Activated effector memory CD4-positive, alpha-beta T cell treated with anti-CD3 and anti-CD28 coated beads, Interleukin-2, amount 50 U/mL, for 16 hours (primary cell): Measurements from ENCODE around the gene IFT122.
"Not testable (repeated sequence)": the region's sequence is repeated elsewhere in the genome, so short reads cannot be mapped to it uniquely, and the experiment has no call there.

ENCODE experiments used
- DNase-seq: peaks from one replicate; pipeline ENCODE4 v3.0.0-alpha.2; 2020

Gene IFT122

DNA sequence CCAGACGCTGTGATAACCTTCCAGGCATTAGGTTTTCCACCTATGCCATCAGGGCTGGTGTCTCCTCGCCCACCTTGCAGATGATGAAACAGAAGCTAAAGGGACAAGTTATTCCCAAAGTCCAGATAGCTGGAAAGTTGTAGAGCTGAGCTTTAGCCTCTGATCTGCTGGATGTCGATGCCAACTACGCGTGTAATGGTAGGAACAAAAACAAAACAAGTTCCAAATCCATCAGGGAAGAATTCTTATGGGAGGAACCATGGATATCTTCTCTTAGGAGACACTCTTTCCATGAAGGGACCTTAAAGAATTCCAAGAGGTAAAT is 60.3 kb downstream of the IFT122 start:
- DNase-seq, result no peak

DNA sequence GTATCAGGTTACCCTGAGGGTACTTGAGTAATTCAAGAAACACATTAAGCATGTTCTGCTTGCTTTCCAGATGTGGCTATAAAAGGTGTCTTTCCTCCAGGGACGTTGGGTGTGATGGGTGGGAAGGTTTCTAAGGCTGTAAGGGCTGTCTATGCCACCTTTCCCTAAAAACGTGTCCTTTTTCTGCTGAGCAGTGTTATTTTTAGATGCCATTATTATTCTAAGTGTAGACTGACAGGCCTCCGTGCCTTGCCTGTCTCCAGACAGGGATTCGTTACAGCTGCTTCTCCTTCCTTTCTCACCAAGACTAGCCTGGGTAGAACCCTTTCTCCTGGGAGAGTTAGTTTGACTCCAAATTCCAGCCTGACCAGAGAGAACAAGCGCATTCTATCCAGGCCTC is 61.6 kb downstream of the IFT122 start:
- DNase-seq, result no peak

DNA sequence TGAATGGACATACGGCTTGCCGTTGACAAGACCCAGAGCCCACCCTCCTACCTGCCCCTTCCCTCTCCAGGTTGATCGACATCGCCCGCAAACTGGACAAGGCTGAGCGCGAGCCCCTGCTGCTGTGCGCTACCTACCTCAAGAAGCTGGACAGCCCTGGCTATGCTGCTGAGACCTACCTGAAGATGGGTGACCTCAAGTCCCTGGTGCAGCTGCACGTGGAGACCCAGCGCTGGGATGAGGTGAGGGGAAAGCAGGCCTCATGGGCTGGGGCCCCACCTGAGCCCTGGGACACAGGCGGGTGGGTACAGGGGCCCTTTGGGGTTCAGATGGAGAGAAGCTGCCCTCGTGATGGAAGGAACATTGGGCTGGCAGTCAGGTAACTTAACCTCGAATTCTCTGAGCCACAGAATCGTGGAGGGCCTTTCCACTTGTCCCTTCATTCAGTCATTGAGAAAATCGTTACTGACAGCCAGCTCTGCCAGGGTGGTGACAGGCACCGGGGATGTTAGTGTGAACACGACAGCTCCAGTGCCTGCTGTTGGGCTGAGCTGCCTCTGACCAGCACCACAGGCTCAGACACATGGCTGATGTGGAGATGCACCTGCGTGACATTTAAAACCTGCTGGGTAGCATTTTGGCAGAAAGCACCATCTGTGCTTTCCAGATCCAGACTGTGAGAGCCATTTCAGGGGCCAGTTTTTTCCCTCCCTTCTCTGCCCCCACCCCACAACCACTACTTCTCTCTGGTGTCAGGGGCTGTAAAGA is 62.8 kb downstream of the IFT122 start:
- DNase-seq, result no peak

DNA sequence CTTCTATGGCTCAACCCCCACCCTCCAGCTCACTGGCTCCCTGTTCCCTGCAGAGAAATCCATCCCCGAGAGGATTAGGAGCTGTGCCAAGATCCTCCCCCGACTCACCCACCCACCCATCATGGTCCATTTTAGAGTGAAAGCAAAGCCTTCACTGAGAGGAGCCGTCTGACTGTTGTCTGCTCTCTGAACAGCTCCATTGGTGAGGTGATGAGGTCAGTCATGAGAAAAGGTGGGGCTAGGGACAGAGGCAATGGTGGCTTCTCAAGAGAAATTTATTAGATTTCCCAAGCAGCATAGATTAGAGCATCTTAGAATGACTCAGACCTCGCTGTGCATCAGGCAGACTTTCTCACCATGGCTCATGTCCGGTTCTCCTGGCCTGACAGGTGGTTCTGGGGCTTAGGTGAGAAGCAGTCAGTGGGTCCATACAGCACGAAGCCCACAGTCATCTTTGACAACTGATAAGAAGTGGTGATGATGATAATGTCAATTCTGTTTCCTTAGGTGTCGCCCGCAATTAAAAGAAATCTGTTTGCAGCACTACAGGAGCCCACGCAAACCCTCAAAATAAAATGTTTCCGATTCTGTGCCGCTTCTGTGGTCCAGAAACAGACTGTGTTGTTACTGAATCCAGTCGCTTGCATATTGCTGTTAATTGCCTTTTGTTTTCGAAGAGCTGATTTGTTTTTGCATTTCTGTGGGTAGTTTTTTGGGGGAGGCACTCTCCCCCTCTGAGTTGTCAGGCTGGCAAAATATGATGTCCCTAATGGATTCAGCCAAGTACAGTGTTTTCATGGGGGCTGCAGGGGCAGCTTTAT is 63.7 kb downstream of the IFT122 start:
- DNase-seq, result no peak

DNA sequence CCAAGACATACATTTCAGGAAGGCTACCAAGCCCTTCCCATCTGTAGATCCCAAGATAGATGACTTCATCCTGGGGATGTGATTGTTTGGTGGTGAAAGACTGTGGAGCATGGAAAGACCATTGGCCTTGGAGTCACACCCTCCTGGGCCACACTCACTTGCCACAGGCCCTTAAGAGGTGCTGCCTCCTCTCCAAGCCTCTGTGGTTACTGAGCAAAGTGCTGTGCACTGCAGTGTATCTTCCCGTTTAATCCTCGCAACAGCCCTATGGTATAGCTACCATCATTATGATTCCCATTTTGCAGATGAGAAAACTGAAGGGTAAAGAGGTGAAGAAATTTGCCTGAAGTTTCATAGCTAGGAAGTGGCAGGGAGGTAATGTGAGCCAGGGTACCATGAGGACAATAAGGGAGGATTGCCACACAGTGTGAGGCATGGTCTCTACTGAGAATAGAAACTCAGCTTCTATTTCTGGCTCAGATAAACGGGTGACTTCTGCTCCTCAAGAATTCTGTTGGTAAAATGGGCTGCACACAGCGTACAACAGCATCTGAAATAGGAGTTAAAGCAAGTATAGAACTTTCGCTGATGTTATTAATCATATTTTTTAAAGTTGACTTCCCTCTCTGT is 64.6 kb downstream of the IFT122 start:
- no peak for DNase-seq

DNA sequence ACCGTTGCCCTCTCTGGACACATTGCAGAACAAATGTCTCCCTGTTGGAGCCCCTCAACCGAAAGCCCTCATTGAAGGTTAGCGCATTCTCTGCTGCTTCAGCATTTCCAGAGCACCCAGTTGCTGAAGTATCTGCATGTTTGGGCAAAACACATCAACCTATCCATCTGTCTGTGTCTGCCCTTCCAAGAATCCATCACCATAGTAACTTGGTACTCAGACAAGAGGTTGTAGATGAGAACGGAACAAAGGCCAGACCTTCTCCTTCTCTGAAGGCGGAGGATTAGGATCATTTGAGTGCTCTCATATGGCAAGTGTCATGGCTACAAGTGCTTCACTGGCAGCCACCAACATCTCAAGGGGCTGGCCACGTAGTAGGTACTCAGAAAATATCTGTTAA is 65.3 kb downstream of the IFT122 start:
- no peak for DNase-seq

DNA sequence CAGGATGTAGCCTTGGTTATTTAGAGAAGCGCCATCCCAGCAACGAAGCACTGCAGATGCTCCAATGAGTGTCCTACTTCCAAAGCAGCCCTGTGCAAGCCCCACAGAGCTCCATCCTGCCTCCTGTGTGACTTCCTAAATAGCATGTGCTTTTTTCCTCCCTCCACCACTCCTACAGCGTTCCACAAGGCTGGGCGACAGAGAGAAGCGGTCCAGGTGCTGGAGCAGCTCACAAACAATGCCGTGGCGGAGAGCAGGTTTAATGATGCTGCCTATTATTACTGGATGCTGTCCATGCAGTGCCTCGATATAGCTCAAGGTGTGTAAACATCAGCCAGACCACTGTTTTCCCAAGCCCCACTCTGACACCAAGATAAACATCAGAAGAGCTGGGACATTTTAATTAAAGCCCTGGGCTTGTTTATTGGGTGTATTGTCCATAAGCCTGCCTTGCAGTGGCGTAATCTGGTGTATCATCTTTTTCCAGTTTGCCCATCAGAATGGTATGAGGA is 66.3 kb downstream of the IFT122 start:
- DNase-seq, result no peak

DNA sequence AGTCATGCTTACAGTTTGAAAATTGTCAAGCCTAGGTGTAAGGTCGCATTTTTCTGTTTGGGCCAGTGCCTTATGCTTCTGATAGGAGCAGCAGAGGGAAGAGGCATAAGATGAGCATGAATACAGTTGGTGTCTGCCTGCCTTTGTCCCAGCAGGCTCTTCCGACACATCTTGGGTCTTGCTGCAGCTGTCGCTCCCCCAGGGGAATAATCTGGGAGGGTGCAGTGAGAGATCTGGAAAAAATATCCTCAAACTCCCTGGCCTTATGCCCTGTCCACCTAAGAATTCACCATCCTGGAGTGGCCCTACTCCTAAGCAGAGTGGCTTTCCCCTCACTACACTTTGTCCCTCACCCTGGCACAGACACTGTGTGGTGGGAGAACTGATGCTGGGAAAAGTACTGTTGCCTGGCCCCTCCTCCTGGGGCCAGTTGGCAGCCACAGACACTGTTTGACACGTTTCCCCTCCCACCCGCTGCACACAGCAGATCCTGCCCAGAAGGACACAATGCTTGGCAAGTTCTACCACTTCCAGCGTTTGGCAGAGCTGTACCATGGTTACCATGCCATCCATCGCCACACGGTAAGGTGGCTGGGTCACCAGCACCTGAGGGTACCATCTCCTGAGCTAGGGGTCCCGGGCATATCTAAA is 67.3 kb downstream of the IFT122 start:
- no peak for DNase-seq

DNA sequence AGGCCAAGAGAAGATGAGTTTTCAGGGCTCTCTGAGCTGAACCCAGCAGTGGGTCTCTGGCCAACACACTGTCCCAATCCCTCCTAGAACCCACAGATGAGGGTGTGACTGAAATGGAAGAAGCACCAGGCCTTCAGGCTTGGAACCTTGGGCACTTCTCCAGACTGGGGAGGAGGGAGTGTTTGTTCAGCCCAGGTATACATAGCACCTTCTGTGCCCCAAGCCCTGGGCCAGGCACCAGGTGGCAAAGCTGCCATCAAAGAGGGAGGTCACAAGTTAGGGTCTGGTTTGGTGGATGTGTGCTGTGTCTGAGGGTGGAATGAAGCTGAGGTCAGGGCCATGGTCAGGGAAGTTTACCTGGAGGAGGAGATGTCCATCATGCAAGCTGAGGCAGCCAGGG is 72.6 kb downstream of the IFT122 start:
- DNase-seq, result no peak

DNA sequence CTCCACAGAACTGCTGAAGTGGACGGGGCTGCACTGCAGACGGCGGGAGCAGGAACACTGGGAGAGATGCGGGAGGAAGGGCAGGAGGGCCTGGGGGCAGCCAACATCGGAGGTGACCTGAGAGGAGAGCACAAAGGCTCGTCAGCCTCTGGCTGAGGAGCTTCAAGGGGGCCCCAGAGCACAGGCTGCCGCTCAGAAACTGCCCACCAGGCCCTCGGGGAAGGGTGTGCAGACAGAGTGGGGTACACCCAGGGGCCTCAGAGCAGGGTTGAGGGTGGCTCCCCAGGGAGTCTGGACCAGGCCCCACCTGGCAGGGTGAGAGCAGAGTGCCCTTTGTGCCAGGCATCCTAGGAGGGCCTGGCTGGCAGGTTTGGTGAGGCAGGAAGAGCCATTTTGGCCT is 73.7 kb downstream of the IFT122 start:
- no peak for DNase-seq

DNA sequence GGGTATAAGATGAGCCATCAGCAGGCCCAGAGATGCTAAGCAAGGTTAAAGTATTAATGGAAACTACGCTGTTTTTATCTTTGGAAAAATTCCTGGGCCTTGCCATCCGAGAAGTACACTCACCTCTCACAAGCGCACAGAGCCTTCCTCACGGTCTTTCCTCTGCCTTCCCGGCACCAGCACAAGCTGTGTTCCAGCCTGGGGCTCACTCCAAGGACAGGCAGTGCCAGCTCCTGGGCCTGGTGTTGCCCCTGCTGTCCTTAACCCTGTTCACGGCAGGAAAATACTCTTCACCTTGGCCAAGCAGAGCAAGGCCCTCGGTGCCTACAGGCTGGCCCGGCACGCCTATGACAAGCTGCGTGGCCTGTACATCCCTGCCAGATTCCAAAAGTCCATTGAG is 74.1 kb downstream of the IFT122 start:
- DNase-seq, result no peak

DNA sequence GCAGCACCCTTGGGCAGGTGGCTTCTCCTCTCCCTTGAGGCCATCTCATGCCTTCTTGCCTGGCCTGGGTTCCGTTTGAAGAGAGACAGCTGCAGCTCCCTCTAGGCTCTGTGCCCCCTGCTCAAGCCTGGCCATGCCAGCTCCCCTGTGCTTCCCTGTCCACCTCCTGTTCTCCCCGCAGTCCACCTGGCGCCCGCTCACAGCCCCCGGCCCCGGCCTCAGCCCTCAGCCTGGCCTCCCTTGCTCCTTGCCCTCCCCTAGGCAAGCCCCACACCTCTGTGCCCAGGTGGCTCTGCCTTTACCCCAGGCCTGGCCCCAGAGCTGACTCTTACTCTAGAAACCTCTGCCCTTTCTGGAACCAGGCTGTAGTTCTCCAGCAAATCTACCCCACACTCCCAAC is 74.5 kb downstream of the IFT122 start:
- no peak for DNase-seq

DNA sequence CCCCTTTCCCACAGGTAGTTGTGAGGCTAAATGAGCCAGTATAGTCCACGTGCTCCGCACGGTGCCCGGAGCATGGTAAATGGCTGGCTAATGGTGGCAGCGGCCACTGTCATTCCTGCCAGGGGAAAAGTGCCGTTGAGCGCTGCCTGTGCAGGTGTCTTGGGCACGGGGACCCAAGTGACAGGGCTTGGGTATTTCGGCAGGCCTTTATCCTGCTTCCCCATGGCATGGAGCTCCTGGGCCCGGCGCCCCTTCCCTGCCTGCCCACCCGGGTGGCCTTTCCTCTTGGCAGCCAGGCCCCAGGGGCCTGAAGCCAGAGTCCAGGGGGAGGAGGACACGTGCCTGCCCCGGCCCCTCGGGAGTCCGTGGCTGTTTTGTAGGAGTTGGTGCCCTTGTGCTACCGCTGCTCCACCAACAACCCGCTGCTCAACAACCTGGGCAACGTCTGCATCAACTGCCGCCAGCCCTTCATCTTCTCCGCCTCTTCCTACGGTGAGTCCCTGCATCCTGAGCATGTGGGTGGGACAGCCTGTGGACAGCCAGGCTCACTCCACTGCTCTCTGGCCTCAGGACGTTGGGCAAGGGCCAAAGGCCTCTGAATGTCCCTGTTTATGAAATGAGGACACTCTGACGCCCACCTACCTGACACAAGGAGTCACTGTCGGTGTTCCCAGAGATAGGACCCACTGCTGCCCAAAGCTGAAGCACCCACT is 75.2 kb downstream of the IFT122 start:
- not testable (repeated sequence) for DNase-seq

DNA sequence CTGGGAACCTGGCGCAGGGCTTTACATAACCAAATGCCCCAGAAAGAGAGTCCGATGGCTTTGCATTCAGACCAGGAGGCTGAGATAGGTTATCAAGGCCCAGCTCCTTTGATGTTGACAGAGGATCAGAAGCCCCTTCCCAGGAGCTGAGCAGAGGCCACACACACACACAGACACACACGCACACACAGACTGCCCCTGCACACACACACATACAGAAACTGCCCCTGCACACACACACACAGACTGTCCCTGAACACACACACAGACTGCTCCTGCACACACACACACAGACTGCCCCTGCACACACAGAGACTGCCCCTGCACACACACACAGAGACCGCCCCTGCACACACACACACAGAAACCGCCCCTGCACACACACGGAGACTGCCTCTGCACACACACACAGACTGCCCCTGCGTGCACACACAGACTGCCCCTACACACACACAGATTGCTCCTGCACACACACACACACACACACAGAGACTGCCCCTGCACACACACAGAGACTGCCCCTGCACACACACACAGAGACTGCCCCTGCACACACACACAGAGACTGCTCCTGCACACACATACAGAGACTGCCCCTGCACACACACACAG is 75.9 kb downstream of the IFT122 start:
- DNase-seq, result not testable (repeated sequence)

DNA sequence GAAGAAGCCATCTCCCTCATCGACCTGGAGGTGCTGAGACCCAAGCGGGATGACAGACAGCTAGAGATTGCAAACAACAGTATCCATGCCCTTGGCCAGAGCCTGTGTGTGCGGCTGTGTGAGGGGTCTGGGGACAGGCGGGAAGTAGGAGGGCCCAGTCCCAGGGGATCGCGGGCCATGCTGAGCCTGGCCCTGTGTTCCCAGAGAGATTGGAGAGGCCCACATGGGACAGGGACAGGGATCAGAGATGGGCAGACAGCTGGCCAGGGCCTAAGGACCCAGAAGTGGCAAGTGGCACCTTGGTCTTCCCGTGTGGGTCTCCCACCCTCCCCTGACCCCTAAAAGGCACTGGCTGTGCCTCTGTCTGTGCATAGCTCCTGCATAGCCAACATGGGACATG is 77.5 kb downstream of the IFT122 start:
- no peak for DNase-seq

DNA sequence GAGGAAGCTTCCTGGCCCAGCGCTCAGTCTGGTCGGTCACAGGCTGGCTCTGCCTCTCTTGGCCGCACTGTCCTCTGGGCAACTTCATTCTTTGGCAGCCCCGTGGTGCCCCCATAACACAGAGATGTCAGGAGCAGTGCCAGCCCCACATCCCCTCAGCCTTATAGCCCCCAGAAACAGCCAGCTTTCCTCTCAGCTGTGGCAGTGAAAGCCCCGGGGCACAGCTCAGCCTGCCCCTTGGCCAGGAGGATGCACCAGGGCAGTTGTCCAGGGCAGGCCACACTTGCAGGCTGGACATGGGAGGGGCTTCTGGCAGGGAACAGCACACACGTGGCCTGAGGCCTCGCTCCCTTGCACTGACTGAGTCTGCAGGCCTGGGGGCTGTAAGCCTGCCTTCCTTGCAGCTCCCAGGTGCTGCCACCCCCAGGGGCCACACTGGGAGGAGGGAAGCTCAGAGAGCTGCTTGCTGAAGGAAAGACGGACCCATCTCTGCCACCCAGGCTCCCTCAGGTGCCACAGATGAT is 78.1 kb downstream of the IFT122 start:
- no peak for DNase-seq

DNA sequence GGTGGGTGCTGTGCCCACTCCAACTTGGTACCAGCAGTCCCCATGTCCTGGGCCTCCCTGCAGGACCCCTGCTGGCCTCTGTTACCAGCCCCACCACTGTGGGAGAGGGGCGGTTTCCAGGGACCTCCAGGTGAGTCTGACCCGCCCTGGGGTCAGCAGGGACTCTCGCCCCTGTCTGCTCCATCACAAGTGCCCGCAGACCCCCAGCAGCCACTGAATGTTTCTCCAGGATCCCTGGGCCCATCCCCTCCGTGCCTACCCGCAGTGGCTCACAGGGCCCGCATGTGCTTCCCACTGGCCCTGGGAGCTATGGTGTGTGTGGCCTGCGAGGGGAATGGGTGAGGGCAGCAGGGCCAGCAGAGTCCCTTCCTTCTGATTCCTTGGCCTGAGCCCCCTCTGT is 78.6 kb downstream of the IFT122 start:
- no peak for DNase-seq

DNA sequence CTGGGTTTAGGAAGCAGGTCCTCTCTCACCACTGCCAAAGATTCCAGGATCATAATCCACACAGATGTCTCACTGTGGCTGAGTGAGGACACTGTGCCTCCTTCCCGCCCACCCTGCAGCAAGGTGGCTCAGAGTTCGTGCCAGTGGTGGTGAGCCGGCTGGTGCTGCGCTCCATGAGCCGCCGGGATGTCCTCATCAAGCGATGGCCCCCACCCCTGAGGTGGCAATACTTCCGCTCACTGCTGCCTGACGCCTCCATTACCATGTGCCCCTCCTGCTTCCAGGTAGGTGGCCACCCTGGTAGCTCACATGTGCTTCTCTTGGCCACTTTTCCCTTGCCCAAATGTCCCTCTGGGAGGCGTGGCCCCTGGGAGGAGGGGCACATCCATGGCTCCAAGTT is 79.4 kb downstream of the IFT122 start:
- no peak for DNase-seq

DNA sequence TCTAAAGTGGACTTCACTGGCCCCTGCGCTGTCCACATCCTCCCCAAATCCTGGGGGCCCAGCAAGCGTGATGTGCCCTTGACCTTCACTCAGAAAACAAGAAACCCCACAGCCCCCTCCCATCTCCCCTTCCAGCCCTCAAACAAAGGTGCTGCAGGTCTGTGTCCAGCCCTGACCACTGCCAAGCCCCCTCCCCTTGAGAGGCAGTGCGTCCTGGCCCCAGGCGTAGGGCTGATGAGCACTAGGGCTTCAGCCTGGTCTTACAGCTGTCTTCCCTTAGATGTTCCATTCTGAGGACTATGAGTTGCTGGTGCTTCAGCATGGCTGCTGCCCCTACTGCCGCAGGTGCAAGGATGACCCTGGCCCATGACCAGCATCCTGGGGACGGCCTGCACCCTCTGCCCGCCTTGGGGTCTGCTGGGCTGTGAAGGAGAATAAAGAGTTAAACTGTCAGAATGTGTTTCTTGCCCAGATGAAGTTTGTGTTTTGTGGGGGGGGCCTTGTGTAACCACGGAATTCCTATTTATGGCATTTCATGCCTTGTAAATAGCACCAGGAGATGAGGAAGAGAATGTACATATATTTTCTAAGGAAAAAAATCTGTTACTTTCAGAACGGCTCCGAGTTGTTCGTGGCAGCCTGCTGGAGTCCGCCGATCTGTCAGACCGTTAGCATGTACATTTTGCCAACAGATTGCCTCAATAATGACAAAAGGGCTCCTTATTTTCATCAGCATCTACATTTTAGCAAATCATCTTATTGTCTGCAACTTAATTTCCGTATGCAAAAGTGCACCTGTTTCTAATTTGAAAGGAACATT is 80.1 kb downstream of the IFT122 start:
- no peak for DNase-seq

DNA sequence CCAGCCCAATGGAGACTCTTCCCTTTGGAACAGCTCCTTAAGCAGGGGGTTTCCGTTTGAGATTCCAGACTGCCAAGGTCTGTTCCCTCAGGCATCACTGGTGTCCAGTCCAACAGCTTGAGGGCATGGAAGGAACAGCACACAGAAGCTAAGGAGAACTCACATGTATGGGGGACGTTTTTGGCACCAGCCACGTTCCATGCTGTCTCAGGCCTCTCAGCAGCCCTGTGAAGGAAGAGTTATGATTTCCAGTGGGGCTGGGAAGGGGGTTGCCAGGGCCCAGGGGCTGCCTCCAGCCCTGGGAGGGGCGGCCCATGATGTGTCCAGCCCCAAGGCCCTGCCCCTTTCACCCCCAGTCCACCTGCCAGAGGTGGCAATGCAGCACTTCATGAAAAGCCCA is 80.9 kb downstream of the IFT122 start:
- no peak for DNase-seq

DNA sequence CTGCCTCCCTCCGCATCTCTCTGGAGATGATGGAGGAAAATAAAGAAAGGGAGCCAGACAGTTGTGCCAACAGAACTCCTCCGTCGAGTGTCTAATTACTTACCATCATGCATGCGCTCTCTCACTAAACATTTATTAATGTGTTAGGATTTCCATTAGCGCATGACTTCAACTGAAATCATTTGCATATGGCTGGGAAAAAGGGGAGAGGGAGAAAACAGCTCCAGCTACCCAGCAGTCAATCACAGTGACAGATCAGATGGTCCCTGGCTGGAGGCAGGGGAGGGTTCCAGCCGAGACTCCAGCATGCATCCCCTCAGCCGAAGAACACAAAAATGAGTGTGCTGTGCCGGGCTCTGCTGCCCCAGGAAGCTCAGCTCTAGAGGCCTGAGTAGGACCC is 81.6 kb downstream of the IFT122 start:
- no peak for DNase-seq
